ENCODE measurements around the gene TMC4. TPM values are rescaled to one million over a fixed set of nuclear protein-coding genes. Genes with fewer than 3 reads are reported as not detected.
A peak's percentile ranks its signal among the peaks of the same experiment; 100 is the strongest.

TMC4 gene
- polyA plus RNA-seq, 3 donors: 1.5 to 2.5 (median 2.1) TPM

- Histone ChIP-seq H3K4me1 (ENCODE audit: control insufficient read depth in 1 of 2, insufficient read depth in 2 of 2, low read length in 2 of 2) (no peaks in the 10 kb centered on the region), H3K79me2 (ENCODE audit: insufficient read depth, low read length) (peaks cover 2% of the 10 kb centered on the region), H3K4me2 (replicated peaks; ENCODE audit: extremely low read depth, low read length, poor library complexity, severe bottlenecking) (no peak overlapping the region), H2AFZ (ENCODE audit: insufficient read depth, low read depth, low read length, poor library complexity, severe bottlenecking) (no peak overlapping the region), H3K9ac (ENCODE audit: insufficient read depth, low read length, poor library complexity, severe bottlenecking) (no peak overlapping the region), H3K27me3 (ENCODE audit: control insufficient read depth in 2 of 2, insufficient read depth in 2 of 2, low read length in 2 of 2) (no peaks in the 10 kb centered on the region), H3K36me3 (replicated peaks in 1 of 2; ENCODE audit: control insufficient read depth in 1 of 2, insufficient read depth in 2 of 2, low read length in 2 of 2) (peaks cover 56 to 69% of the 10 kb centered on the region in 2 donors), H4K20me1 (ENCODE audit: insufficient read depth, low read length) (peaks cover 48% of the 10 kb centered on the region), H3K9me3 (replicated peaks in 1 of 2; ENCODE audit: control insufficient read depth in 1 of 2, insufficient read depth in 1 of 2, low read length in 2 of 2) (no peaks in the 10 kb centered on the region), H3K27ac (ENCODE audit: low read depth in 1 of 2, low read length in 2 of 2) (no peak overlapping the region), H3K4me3 (replicated peaks in 1 of 3; ENCODE audit: low read depth in 2 of 3, low read length in 3 of 3) (no peak overlapping the region)
- no peak for DNase-seq
- Mint-ChIP-seq H3K36me3 (peaks cover 57 to 83% of the 10 kb centered on the region in 2 donors), H3K4me3 (no peak overlapping the region), H3K4me1 (no peaks in the 10 kb centered on the region), H3K27ac (peak overlapping the region in 2 of 7 donors; percentile 40 to 58), H3K9me3 (peaks cover 0 to 2% (median 0%) of the 10 kb centered on the region in 7 donors), H3K27me3 (ENCODE audit: low read depth in 3 of 3) (no peaks in the 10 kb centered on the region)
- intact Hi-C loops (cut with micrococcal nuclease): no loop called here
- WGBS (ENCODE audit: insufficient coverage): 96% methylated on average over 34 of the region's 37 CpGs
- no peak for TF ChIP-seq CTCF (IDR thresholded peaks at IDR 0.05)
These were observed 7.7 kb upstream of the TMC4 start for GRCh38 chr19:54180691-54181091.

GRCh38 chr19:54179921-54180461 is 7.0 kb upstream of the TMC4 start:
- no peaks in the 10 kb centered on the region for H3K9me3 ChIP-seq (replicated peaks in 1 of 2; ENCODE audit: control insufficient read depth in 1 of 2, insufficient read depth in 1 of 2, low read length in 2 of 2)
- Mint-ChIP-seq H3K4me1 (peaks cover 2% of the 10 kb centered on the region), H3K4me3 (no peak overlapping the region), H3K27ac (peak overlapping the region in 3 of 7 donors; percentile 46 to 78 (median 49)), H3K36me3 (peaks cover 55 to 84% of the 10 kb centered on the region in 2 donors), H3K27me3 (ENCODE audit: low read depth in 3 of 3) (no peaks in the 10 kb centered on the region), H3K9me3 (peaks cover 0 to 2% (median 0%) of the 10 kb centered on the region in 7 donors)
- H3K9ac ChIP-seq (ENCODE audit: insufficient read depth, low read length, poor library complexity, severe bottlenecking): no peak overlapping the region
- H3K4me2 ChIP-seq (replicated peaks; ENCODE audit: extremely low read depth, low read length, poor library complexity, severe bottlenecking): no peak overlapping the region
- H3K27me3 ChIP-seq (ENCODE audit: control insufficient read depth in 2 of 2, insufficient read depth in 2 of 2, low read length in 2 of 2): no peaks in the 10 kb centered on the region
- peaks cover 2% of the 10 kb centered on the region for H3K79me2 ChIP-seq (ENCODE audit: insufficient read depth, low read length)
- H2AFZ ChIP-seq (ENCODE audit: insufficient read depth, low read depth, low read length, poor library complexity, severe bottlenecking): no peak overlapping the region
- no peaks in the 10 kb centered on the region for H3K4me1 ChIP-seq (ENCODE audit: control insufficient read depth in 1 of 2, insufficient read depth in 2 of 2, low read length in 2 of 2)
- peaks cover 42% of the 10 kb centered on the region for H4K20me1 ChIP-seq (ENCODE audit: insufficient read depth, low read length)
- peaks cover 52 to 63% of the 10 kb centered on the region in 2 donors for H3K36me3 ChIP-seq (replicated peaks in 1 of 2; ENCODE audit: control insufficient read depth in 1 of 2, insufficient read depth in 2 of 2, low read length in 2 of 2)
- no peak for TF ChIP-seq CTCF (IDR thresholded peaks at IDR 0.05)
- DNase-seq: peak; percentile 30 to 34 (median 31)
- no peak overlapping the region for H3K4me3 ChIP-seq (replicated peaks in 1 of 3; ENCODE audit: low read depth in 2 of 3, low read length in 3 of 3)
- intact Hi-C loops (cut with micrococcal nuclease): no loop called here
- H3K27ac ChIP-seq (ENCODE audit: low read depth in 1 of 2, low read length in 2 of 2): no peak overlapping the region
- 75% methylated on average over 10 of the region's 10 CpGs for WGBS (ENCODE audit: insufficient coverage)

All from CD14-positive monocyte (primary cell).